Measurements from ENCODE around the gene PDS5B. TPM values are rescaled to one million over a fixed set of nuclear protein-coding genes. Genes with fewer than 3 reads are reported as not detected.

Gene PDS5B
- total and polyA plus RNA-seq, 10 of the 15 experiments (the other 5 are each of a cell fraction or from before 2014, with no cell fraction given), result 15.4 to 55.3 (median 30.7) TPM

- TF ChIP-seq EP300 (IDR thresholded peaks at IDR 0.05; ENCODE audit: borderline replicate concordance in 1 of 2, control insufficient read depth in 1 of 2, low read depth in 2 of 2, low read length in 2 of 2) (no peak), HDAC2 (IDR thresholded peaks at IDR 0.05) (no peak), SKIL (IDR thresholded peaks at IDR 0.05; ENCODE audit: low read depth, poor library complexity, severe bottlenecking) (no peak), ATF2 (IDR thresholded peaks at IDR 0.05; ENCODE audit: low read length) (no peak), RAD51 (IDR thresholded peaks at IDR 0.05) (no peak), ETV6 (conservative IDR thresholded peaks at IDR 0.05 in 1 of 2, IDR thresholded peaks at IDR 0.05 in 1 of 2; ENCODE audit: borderline replicate concordance in 1 of 2, low read depth in 1 of 2) (no peak), IKZF1 (conservative IDR thresholded peaks at IDR 0.05) (no peak), NFYB (IDR thresholded peaks at IDR 0.05; ENCODE audit: insufficient read depth, low read depth, low read length) (no peak), SMAD1 (IDR thresholded peaks at IDR 0.05; ENCODE audit: low read depth, partially characterized antibody) (no peak), NR2C2 (IDR thresholded peaks at IDR 0.05; ENCODE audit: borderline replicate concordance, control insufficient read depth, insufficient read length, low read depth) (no peak), JUNB (IDR thresholded peaks at IDR 0.05) (no peak)
These were observed 136.1 kb downstream of the PDS5B start (continued) for GRCh38 chr13:32722340-32722739.

All from GM12878 (cell line).